MM.1S (cell line): ENCODE measurements around the gene CCDC9.
"Not testable (repeated sequence)": the region's sequence is repeated elsewhere in the genome, so short reads cannot be mapped to it uniquely, and the experiment has no call there.

Experiments used
- DNase-seq: peaks from one replicate; pipeline ENCODE4 v3.0.0-alpha.2; 2015
- H2AFZ ChIP-seq: fragments of 300-600 bp; sonication (generic); 2 replicates; pipeline ENCODE4 v1.6.0; 2016; ENCODE audit warnings: antibody characterized with exemption, low read length
- H3F3A ChIP-seq: fragments of 300-600 bp; sonication (generic); 2 replicates; pipeline ENCODE4 v1.6.1; 2016; ENCODE audit warnings: mild to moderate bottlenecking, antibody characterized with exemption, low read length, moderate library complexity, mixed read lengths; ENCODE audit not compliant: insufficient read depth
- H3K27ac ChIP-seq: fragments of 300-600 bp; sonication (generic); 2 replicates; pipeline ENCODE4 v1.5.1; 2016; ENCODE audit warnings: mild to moderate bottlenecking, low read length
- H3K27me3 ChIP-seq: fragments of 300-600 bp; sonication (generic); replicated peaks from 2 replicates; pipeline ENCODE4 v1.6.0; 2016; ENCODE audit warnings: low read length; ENCODE audit not compliant: insufficient read depth
- H3K36me3 ChIP-seq: fragments of 300-600 bp; sonication (generic); replicated peaks from 2 replicates; pipeline ENCODE4 v1.6.1; 2016; ENCODE audit warnings: mild to moderate bottlenecking, low read length, mixed read lengths; ENCODE audit not compliant: insufficient read depth
- H3K4me1 ChIP-seq: fragments of 300-600 bp; sonication (generic); 2 replicates; pipeline ENCODE4 v1.6.1; 2016; ENCODE audit warnings: low read length, mixed read lengths
- H3K4me2 ChIP-seq: fragments of 300-600 bp; sonication (generic); 2 replicates; pipeline ENCODE4 v1.6.0; 2016; ENCODE audit warnings: low read depth, low read length
- H3K4me3 ChIP-seq: fragments of 300-600 bp; sonication (generic); 2 replicates; pipeline ENCODE4 v1.5.1; 2016; ENCODE audit warnings: low read length, mixed read lengths
- H3K79me2 ChIP-seq: fragments of 300-600 bp; sonication (generic); 2 replicates; pipeline ENCODE4 v1.6.1; 2016; ENCODE audit warnings: mixed run types, low read length, mixed read lengths
- H3K9ac ChIP-seq: fragments of 300-600 bp; sonication (generic); 2 replicates; pipeline ENCODE4 v1.6.1; 2016; ENCODE audit warnings: low read length, mixed read lengths
- H3K9me2 ChIP-seq: fragments of 300-600 bp; sonication (generic); replicated peaks from 2 replicates; pipeline ENCODE4 v1.6.1; 2016; ENCODE audit warnings: mild to moderate bottlenecking, low read length, mixed read lengths; ENCODE audit not compliant: insufficient read depth
- H3K9me3 ChIP-seq: fragments of 300-600 bp; sonication (generic); replicated peaks from 2 replicates; pipeline ENCODE4 v1.6.1; 2016; ENCODE audit warnings: mild to moderate bottlenecking, low read length, mixed read lengths; ENCODE audit not compliant: insufficient read depth
- H4K20me1 ChIP-seq: fragments of 300-600 bp; sonication (generic); 2 replicates; pipeline ENCODE4 v1.6.1; 2016; ENCODE audit warnings: mild to moderate bottlenecking, low read length, moderate library complexity, mixed read lengths; ENCODE audit not compliant: insufficient read depth
- EZH2 ChIP-seq: fragments of 300-600 bp; sonication (generic); optimal IDR thresholded peaks from 2 replicates; pipeline ENCODE3; 2017; ENCODE audit warnings: low read depth, mild to moderate bottlenecking, antibody characterized with exemption, low read length, mixed read lengths
- EZH2phosphoT487 ChIP-seq: fragments of 300-600 bp; sonication (generic); IDR thresholded peaks from 2 replicates; pipeline ENCODE4 v1.6.1; 2018; ENCODE audit warnings: antibody characterized with exemption, low read length
- TF ChIP-seq, protein P1 (sequence below): fragments of 300-600 bp; sonication (generic); IDR thresholded peaks from 2 replicates; pipeline ENCODE4 v1.5.1; 2016; ENCODE audit warnings: antibody characterized with exemption, low read length, mixed read lengths

Gene CCDC9

DNA sequence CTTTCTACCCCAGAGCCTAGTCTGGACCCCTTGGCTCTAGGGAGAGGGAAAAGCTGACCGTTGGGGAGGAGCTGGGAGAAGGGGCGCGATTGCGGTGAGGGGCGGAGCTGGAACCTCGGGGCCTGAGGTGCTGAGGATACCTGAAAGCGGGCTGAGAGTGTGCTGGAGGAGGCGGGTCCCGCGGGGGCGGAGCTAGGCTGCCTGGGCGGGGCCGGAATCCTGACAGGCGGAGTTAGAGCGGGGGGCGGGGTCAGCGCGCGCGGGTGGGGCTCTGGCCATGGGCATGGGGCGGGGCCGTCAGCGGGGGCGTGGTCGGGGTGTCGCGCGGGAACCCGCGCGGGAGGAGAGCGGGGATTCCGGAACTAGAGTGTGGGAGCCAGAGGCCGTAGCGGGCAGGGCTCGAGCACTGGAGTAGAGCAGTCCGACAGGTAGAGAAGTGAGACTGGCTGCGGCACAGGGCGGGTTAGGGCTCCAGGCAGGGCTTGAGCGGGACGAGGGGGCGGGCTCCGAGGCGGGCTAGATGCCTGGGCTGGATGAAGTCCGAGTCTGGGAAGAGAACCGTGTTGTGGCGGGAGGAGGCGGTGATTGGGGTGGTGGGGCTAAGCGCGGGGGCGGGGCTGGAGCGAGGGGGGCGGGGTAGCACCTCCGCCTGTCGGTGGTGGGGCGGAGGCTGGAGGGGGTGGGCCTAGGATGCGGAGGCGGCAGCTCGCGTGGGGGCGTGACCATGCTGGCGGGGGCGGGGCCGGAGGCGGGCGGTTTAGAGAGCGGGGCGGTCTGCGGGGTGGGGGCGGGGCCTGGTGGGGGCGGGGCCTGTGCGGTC is 18.0 kb downstream of the CCDC9 start, which contains the start of gene INAFM1:
INAFM1 (plus strand) TSS at position 815 of the 820 bp plus-strand sequence. CDS start 35 bp downstream, outside the sequence.
- peak within 1 kb of the TSS; percentile 98 for H3K27ac ChIP-seq
- H3K4me2 ChIP-seq: peak within 1 kb of the TSS; percentile 99
- no peaks in the 10 kb centered on the region for H3K27me3 ChIP-seq
- H3K36me3 ChIP-seq: no peaks in the 10 kb centered on the region
- no peaks in the 10 kb centered on the region for H3K4me1 ChIP-seq
- peak within 1 kb of the TSS; percentile 100 for H3K9ac ChIP-seq
- no peaks in the 10 kb centered on the region for H3K9me3 ChIP-seq
- no peaks in the 10 kb centered on the region for H3K9me2 ChIP-seq
- TF ChIP-seq EZH2 (no peak), EZH2phosphoT487 (no peak)
- TF ChIP-seq, protein P1, sequence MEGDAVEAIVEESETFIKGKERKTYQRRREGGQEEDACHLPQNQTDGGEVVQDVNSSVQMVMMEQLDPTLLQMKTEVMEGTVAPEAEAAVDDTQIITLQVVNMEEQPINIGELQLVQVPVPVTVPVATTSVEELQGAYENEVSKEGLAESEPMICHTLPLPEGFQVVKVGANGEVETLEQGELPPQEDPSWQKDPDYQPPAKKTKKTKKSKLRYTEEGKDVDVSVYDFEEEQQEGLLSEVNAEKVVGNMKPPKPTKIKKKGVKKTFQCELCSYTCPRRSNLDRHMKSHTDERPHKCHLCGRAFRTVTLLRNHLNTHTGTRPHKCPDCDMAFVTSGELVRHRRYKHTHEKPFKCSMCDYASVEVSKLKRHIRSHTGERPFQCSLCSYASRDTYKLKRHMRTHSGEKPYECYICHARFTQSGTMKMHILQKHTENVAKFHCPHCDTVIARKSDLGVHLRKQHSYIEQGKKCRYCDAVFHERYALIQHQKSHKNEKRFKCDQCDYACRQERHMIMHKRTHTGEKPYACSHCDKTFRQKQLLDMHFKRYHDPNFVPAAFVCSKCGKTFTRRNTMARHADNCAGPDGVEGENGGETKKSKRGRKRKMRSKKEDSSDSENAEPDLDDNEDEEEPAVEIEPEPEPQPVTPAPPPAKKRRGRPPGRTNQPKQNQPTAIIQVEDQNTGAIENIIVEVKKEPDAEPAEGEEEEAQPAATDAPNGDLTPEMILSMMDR: no peak
- H2AFZ ChIP-seq: peak within 1 kb of the TSS; percentile 77
- no peaks in the 10 kb centered on the region for H4K20me1 ChIP-seq
- DNase-seq: peak; percentile 92
- peak within 1 kb of the TSS; percentile 97 for H3K4me3 ChIP-seq
- H3K79me2 ChIP-seq: no peaks in the 10 kb centered on the region
- peaks cover 15% of the 10 kb centered on the region; the same call in 1 of the 2 replicates for H3F3A ChIP-seq

DNA sequence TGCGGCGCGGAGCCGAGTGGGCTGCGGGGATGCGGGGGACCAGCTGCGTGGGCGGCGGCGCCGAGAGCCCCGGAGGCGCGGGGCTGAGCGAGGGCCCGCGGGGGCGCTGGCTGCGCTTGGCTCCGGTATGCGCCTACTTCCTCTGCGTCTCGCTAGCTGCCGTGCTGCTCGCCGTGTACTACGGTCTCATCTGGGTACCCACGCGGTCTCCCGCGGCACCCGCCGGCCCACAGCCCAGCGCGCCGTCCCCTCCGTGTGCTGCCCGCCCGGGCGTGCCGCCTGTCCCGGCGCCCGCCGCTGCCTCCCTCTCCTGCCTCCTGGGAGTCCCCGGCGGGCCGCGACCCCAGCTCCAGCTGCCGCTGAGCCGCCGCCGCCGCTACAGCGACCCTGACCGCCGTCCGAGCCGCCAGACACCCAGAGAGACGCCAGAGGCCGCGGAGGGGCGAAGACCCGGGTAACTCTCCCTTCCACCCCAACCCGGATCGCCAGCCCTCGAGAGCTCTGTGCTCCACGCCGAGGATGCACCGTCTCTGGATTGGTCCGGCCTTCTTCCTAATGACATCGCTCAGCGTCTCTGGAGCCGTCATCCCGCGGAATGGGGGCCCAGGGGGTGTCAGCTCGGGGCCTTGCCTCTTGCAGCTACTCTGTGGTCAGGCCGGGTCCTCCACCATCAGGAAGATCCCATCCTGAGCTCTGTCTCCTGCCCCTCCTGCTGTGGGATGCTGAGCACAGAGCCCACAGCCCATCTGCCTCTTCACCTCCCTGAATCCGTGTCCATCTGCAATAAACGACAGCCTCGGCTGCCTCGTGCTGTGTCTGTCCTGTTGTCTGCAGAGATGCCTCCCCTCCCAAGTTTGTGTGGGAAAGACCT is 18.8 kb downstream of the CCDC9 start:
- no peaks in the 10 kb centered on the region for H3K9me3 ChIP-seq
- DNase-seq: no peak
- TF ChIP-seq EZH2phosphoT487: no peak
- TF ChIP-seq, protein P1: no peak
- TF ChIP-seq EZH2: no peak
- no peaks in the 10 kb centered on the region for H3K4me1 ChIP-seq
- no peaks in the 10 kb centered on the region for H3K79me2 ChIP-seq
- peak overlapping the region; percentile 16; the same call in 1 of the 2 replicates for H3K4me3 ChIP-seq
- H2AFZ ChIP-seq: no peak overlapping the region
- no peaks in the 10 kb centered on the region for H3K36me3 ChIP-seq
- no peaks in the 10 kb centered on the region for H3K9me2 ChIP-seq
- no peaks in the 10 kb centered on the region for H3K27me3 ChIP-seq
- H3K9ac ChIP-seq: no peak overlapping the region; the same call in 1 of the 2 replicates
- H3K27ac ChIP-seq: no peak overlapping the region
- no peaks in the 10 kb centered on the region for H4K20me1 ChIP-seq
- H3K4me2 ChIP-seq: peak overlapping the region; percentile 50; the same call in 1 of the 2 replicates
- peaks cover 15% of the 10 kb centered on the region; the same call in 1 of the 2 replicates for H3F3A ChIP-seq

DNA sequence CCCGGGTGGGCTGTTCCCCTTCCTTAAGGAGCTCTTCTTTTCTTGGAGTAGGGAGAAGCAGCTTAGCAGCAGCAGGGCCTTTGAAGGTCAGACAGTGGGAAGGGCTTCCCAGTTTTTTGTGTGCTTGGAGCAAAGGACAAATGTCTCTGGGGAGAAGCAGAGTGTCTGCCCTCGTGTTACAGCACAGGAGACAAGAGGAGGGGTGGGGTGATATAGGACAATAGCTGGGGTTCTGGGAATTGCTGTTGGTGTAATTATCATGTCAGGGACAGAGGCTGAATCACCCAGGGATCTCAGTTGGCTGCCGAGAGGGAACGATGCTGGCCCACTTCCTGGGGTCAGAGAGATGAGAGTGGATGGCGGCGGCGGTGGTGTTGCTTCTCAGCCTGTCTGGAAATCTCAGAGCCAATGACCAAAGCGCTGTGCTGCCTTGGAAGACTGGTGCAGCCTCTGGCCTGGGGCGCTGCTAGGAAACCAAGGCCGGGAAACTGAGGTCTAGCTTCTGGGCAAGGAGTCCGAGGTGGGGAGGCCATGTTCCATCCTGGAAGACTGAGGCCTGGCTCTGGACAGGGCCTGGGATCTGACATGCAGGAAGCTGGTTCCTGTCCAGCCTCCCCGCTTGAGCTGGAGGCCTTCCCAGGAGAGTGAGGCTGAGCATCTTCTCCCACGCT is 19.6 kb downstream of the CCDC9 start:
- Histone ChIP-seq H2AFZ (no peak overlapping the region), H3K9ac (no peak overlapping the region), H3K36me3 (no peaks in the 10 kb centered on the region), H3K27ac (no peak overlapping the region), H3K4me3 (no peak overlapping the region), H3K9me3 (no peaks in the 10 kb centered on the region), H3K4me2 (no peak overlapping the region), H3K79me2 (no peaks in the 10 kb centered on the region), H3K4me1 (no peaks in the 10 kb centered on the region), H3F3A (peaks cover 15% of the 10 kb centered on the region; the same call in 1 of the 2 replicates), H3K27me3 (no peaks in the 10 kb centered on the region), H4K20me1 (no peaks in the 10 kb centered on the region), H3K9me2 (no peaks in the 10 kb centered on the region)
- no peak for DNase-seq
- TF ChIP-seq, protein P1: no peak
- TF ChIP-seq EZH2 (no peak), EZH2phosphoT487 (no peak)

DNA sequence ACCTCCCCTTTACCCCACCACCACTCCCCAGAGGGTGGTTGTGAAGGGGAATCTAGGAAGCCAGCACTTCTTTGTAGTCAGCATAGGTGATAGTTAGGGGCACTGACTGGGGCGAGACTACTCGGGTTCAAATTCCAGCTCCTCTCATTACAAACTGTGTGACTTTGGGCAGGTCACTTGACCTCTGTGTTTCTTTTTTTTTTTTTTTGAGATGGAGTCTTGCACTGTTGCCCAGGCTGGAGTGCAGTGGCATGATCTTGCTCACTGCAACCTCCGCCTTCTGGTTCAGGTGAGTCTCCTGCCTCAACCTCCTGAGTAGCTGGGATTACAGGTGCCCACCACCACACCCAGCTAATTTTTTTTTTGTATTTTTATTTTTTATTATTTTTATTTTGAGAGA is 20.2 kb downstream of the CCDC9 start:
- H3K27me3 ChIP-seq, DNase-seq, H3K4me2 ChIP-seq, H2AFZ ChIP-seq, H3K79me2 ChIP-seq, H3K36me3 ChIP-seq, H3K4me1 ChIP-seq, H3K4me3 ChIP-seq, H3K9ac ChIP-seq, H4K20me1 ChIP-seq, H3K9me2 ChIP-seq, H3K9me3 ChIP-seq, H3K27ac ChIP-seq: not testable (repeated sequence)
- H3F3A ChIP-seq: peaks cover 15% of the 10 kb centered on the region; the same call in 1 of the 2 replicates
